GM13976 (cell line): Measurements from ENCODE around the gene NKX6-1.

ENCODE experiments used
- DNase-seq: peaks from one replicate; pipeline ENCODE4 v3.0.0; 2012; ENCODE audit warnings: low spot score
- CTCF ChIP-seq: IDR thresholded peaks from 2 replicates; pipeline ENCODE4 v1.5.1; 2012; ENCODE audit warnings: borderline replicate concordance, mild to moderate bottlenecking; ENCODE audit not compliant: insufficient read depth; ENCODE audit errors: extremely low read depth, missing control alignments, control extremely low read depth
- in situ Hi-C: fragments of 300-500 bp; cut with MboI; formaldehyde crosslinking; loops from one replicate; pipeline ENCODE4 v1.12.0; 2022; ENCODE audit warnings: low sequenced_read_pairs, mixed read lengths, inconsistent platforms; ENCODE audit not compliant: unreplicated experiment

Gene NKX6-1

GRCh38 chr4:84482564-84483563, 16.2 kb downstream of the NKX6-1 start:
- DNase-seq: no peak
- in situ Hi-C loops: no loop called here
- TF ChIP-seq CTCF: no peak

GRCh38 chr4:84481860-84482245, 17.2 kb downstream of the NKX6-1 start:
- no peak for DNase-seq
- in situ Hi-C loops: no loop called here
- no peak for TF ChIP-seq CTCF

DNA sequence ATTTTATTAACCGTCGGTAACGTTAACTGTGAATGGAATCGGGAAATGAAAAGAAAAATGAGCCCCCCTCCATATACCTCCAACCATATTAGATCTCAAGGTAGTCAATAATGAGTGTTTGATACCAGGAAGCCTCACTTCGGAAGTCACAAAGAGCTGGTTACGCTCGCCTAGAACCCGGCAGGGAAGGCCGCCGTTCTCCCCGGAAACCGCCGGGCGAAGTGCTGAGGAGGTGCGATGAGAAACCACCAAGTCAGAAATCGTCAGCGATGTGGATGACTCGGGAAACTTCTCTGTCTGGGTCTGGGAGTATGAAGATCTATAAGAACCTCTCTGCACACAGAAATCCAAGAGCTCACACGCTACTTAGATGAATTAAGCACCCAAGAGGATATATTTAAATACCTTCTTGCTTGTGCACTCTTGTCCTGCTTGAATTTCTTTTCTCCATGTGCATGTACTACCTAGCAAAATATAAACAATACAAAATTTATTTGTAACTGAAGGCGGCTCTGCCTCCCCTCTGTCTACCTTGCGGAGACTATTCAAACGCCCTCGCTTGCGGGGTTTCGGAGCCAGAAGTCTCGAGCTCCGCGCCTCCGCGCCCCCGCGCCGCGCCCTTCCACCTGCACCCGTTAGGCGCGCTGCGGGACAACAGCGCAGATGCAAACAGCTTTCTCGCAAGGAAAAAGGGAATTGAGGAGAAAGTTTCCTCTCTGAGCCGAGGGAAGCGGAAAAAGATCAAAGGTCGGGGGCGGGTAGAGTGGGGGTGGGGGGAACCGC, 17.8 kb downstream of the NKX6-1 start:
- DNase-seq: no peak
- in situ Hi-C loops: no loop called here

DNA sequence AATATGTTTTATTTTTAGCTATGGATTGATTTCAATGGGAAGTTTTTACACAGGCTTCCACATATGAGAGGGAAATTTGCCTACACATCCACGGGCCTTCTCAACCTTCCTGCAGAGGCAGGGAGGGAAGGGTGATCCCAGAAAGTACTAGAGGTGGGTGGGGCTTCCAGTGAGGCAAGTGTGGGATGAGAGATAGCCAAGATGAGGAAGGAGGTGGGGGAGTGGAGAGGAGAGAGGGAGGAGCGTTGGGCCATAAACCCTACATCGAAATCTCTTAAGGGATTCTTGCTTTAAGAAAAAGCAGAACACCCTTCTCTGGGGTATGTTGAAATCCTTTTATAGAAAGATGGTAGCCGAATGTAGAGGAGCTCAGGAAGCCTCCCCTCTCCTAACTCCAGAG, 19.0 kb downstream of the NKX6-1 start:
- in situ Hi-C loops: no loop called here
- DNase-seq: no peak
- no peak for TF ChIP-seq CTCF

More for the DNA sequence above, 17.8 kb downstream of the NKX6-1 start:
- TF ChIP-seq CTCF: no peak

DNA sequence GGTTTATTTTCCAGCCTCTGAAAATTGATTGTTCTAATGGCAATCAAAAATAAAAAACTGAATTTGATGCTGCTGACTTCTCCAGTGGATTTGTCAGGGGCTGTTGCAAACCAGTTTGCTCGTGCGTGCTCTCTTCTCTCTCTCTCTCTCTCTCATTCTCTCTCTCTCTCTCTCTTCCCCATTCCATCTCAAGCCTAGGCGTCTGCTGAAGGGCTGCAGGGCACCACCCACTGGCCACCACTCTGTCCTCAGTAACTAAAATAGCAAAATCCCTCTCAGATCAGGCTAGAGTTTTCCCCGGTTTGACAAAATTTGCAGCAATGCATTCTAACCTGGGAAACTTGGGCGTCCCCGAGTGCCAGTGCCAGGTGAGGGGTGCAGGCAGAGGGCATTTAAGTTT, 19.4 kb downstream of the NKX6-1 start:
- DNase-seq: no peak
- in situ Hi-C loops: no loop called here
- TF ChIP-seq CTCF: no peak

GRCh38 chr4:84477738-84478137, 21.4 kb downstream of the NKX6-1 start:
- TF ChIP-seq CTCF: no peak
- in situ Hi-C loops: no loop called here
- no peak for DNase-seq
